ENCODE results near the gene TOP1.

Gene TOP1

GRCh38 chr20:41134362-41135186 is 106.0 kb downstream of the TOP1 start:
- Histone ChIP-seq H3K4me3 (no peak overlapping the region), H3K27me3 (no peaks in the 10 kb centered on the region), H3K4me1 (peaks cover 0 to 25% (median 15%) of the 10 kb centered on the region in 4 donors), H3K27ac (no peak overlapping the region), H3K9me3 (no peaks in the 10 kb centered on the region), H3K36me3 (no peaks in the 10 kb centered on the region)
- intact Hi-C loops (cut with DNase I; ENCODE audit: low total_unique reads), result loop anchor here (10.0 kb wide), 1 partner anchor 270 kb away; no protein-coding TSS in a partner anchor
- no peak for TF ChIP-seq CTCF (IDR thresholded peaks at IDR 0.05)
- peak in 1 of 2 donors; percentile 52 for DNase-seq

GRCh38 chr20:41135187-41135887 is 106.7 kb downstream of the TOP1 start:
- Histone ChIP-seq H3K27me3 (no peaks in the 10 kb centered on the region), H3K4me1 (peaks cover 0 to 33% (median 22%) of the 10 kb centered on the region in 4 donors), H3K4me3 (no peak overlapping the region), H3K27ac (no peak overlapping the region), H3K9me3 (no peaks in the 10 kb centered on the region), H3K36me3 (no peaks in the 10 kb centered on the region)
- peak in 1 of 2 experiments; percentile 48 for TF ChIP-seq CTCF (IDR thresholded peaks at IDR 0.05)
- intact Hi-C loops (cut with DNase I; ENCODE audit: low total_unique reads), result loop anchor here (10.0 kb wide), 1 partner anchor 269 kb away; no protein-coding TSS in a partner anchor
- peak in 1 of 2 donors; percentile 64 for DNase-seq

- intact Hi-C loops (cut with DNase I; ENCODE audit: low total_unique reads), result loop anchor here (10.0 kb wide), 1 partner anchor 269 kb away; no protein-coding TSS in a partner anchor
- DNase-seq, result no peak
- Histone ChIP-seq H3K9me3 (no peaks in the 10 kb centered on the region), H3K27me3 (no peaks in the 10 kb centered on the region), H3K27ac (peak overlapping the region; percentile 82 to 97), H3K4me1 (peaks cover 1 to 40% (median 30%) of the 10 kb centered on the region in 4 donors), H3K36me3 (no peaks in the 10 kb centered on the region), H3K4me3 (peak overlapping the region; percentile 73 to 85)
- TF ChIP-seq CTCF (IDR thresholded peaks at IDR 0.05), result no peak
Measured at GRCh38 chr20:41135888-41136679, 107.5 kb downstream of the TOP1 start.

- H3K27me3 ChIP-seq, result no peaks in the 10 kb centered on the region
- H3K36me3 ChIP-seq, result no peaks in the 10 kb centered on the region
- peak; percentile 89 to 95 for DNase-seq
- H3K4me3 ChIP-seq, result peak within 1 kb of the TSS; percentile 73 to 85
- intact Hi-C loops (cut with DNase I; ENCODE audit: low total_unique reads), result loop anchor here (10.0 kb wide), 1 partner anchor 268 kb away; no protein-coding TSS in a partner anchor
- H3K4me1 ChIP-seq, result peaks cover 7 to 49% (median 36%) of the 10 kb centered on the region in 4 donors
- no peaks in the 10 kb centered on the region for H3K9me3 ChIP-seq
- H3K27ac ChIP-seq, result peak within 1 kb of the TSS; percentile 82 to 97
- TF ChIP-seq CTCF (IDR thresholded peaks at IDR 0.05), result peak in 1 of 2 experiments; percentile 18
Measured at GRCh38 chr20:41136680-41137613, 108.3 kb downstream of the TOP1 start, which contains the start of gene PLCG1. Gene PLCG1 (plus strand): TSS chr20:41137543. CDS start chr20:41137642, 99 bp downstream.

Data from tibial artery (tissue), 4 donors.